Caco-2 (cell line): ENCODE measurements around the gene IGFBP6. TPM values are rescaled to one million over a fixed set of nuclear protein-coding genes. Genes with fewer than 3 reads are reported as not detected.

Experiments used
- BruUV-seq: library from RNA; stranded (reverse); fragments of 400-500 nt; replicated peaks from 2 replicates; lab custom pipeline; 2021; lab: Mats Ljungman, UMichigan
- CTCF ChIA-PET: fragments of 300-600 bp; sonication (Branson Sonifier 250); formaldehyde crosslinking; loops from one replicate; lab custom pipeline; 2022; ENCODE audit warnings: antibody characterized with exemption; lab: Charles Lee
- POLR2A ChIA-PET: fragments of 300-600 bp; sonication (Branson Sonifier 250); formaldehyde crosslinking; loops from one replicate; lab custom pipeline; 2022; ENCODE audit warnings: antibody characterized with exemption; lab: Charles Lee
- DNase-seq, 2 experiments: peaks; one replicate each; pipeline versions ENCODE4 v3.0.0 to v3.0.0-alpha.2; 2020 to 2022
- H3K27me3 ChIP-seq: replicated peaks from 2 replicates; pipeline ENCODE4 v1.6.0; 2011; ENCODE audit warnings: low read length; ENCODE audit not compliant: control insufficient read depth, insufficient read depth
- H3K36me3 ChIP-seq: 2 replicates; pipeline ENCODE4 v1.5.1; 2011; ENCODE audit warnings: low read length; ENCODE audit not compliant: control insufficient read depth, insufficient read depth
- H3K4me1 ChIP-seq: fragments of 250-450 bp; sonication (Bioruptor Pico); 2 replicates; pipeline ENCODE4 v1.5.1; 2020; ENCODE audit warnings: mild to moderate bottlenecking
- H3K4me3 ChIP-seq: 2 replicates; pipeline ENCODE4 v1.5.1; 2011; ENCODE audit warnings: low read depth, mild to moderate bottlenecking, control low read depth, low read length
- H3K9me3 ChIP-seq: fragments of 250-450 bp; sonication (Bioruptor Pico); 2 replicates; pipeline ENCODE4 v1.5.1; 2020; ENCODE audit warnings: mild to moderate bottlenecking, moderate library complexity
- H3K27ac Mint-ChIP-seq: one replicate; pipeline ENCODE4 v1.8.0; 2022; ENCODE audit warnings: mixed read lengths; ENCODE audit not compliant: unreplicated experiment
- H3K27me3 Mint-ChIP-seq: one replicate; pipeline ENCODE4 v1.8.0; 2022; ENCODE audit warnings: mixed read lengths; ENCODE audit not compliant: insufficient read depth, unreplicated experiment
- H3K36me3 Mint-ChIP-seq: one replicate; pipeline ENCODE4 v1.8.0; 2022; ENCODE audit warnings: mild to moderate bottlenecking, mixed read lengths; ENCODE audit not compliant: insufficient read depth, unreplicated experiment
- H3K4me1 Mint-ChIP-seq: one replicate; pipeline ENCODE4 v1.8.0; 2022; ENCODE audit warnings: low read depth, mixed read lengths; ENCODE audit not compliant: unreplicated experiment
- H3K4me3 Mint-ChIP-seq: one replicate; pipeline ENCODE4 v1.8.0; 2022; ENCODE audit warnings: mild to moderate bottlenecking, moderate library complexity, mixed read lengths; ENCODE audit not compliant: unreplicated experiment
- H3K9me3 Mint-ChIP-seq: one replicate; pipeline ENCODE4 v1.8.0; 2022; ENCODE audit warnings: mixed read lengths; ENCODE audit not compliant: unreplicated experiment
- CTCF ChIP-seq, 2 experiments: fragments of 200-600 bp in 1 of 2; IDR thresholded peaks; 1 replicate in 1 of 2; 2 replicates in 1 of 2; pipeline versions ENCODE4 v1.5.1 to v1.8.0; 2011 to 2022; ENCODE audit warnings: antibody characterized with exemption in 1 of 2, control low read depth in 1 of 2, inconsistent platforms in 1 of 2, low read depth in 1 of 2, low read length in 1 of 2, mild to moderate bottlenecking in 1 of 2, moderate library complexity in 1 of 2; ENCODE audit not compliant: insufficient read depth in 1 of 2, severe bottlenecking in 1 of 2, unreplicated experiment in 1 of 2
- intact Hi-C: fragments of 100-400 bp; cut with micrococcal nuclease; formaldehyde crosslinking; loops from one replicate; pipeline ENCODE4 v1.10.0; 2022; ENCODE audit not compliant: unreplicated experiment
- total RNA-seq: library from RNA; stranded (reverse); gene quantifications from 2 replicates; pipeline ENCODE4 v1.2.3, GENCODE V29; 2022

Gene IGFBP6
- total RNA-seq, 1 experiment from 2014 or later = 34.7 TPM

- no TSS peak for BruUV-seq
- Mint-ChIP-seq H3K27ac (peak overlapping the region; percentile 2), H3K9me3 (peaks cover 9% of the 10 kb centered on the region), H3K27me3 (no peaks in the 10 kb centered on the region), H3K4me3 (no peak overlapping the region), H3K4me1 (no peaks in the 10 kb centered on the region), H3K36me3 (no peaks in the 10 kb centered on the region)
- peak; percentile 68 to 70 for DNase-seq
- no peak for TF ChIP-seq CTCF (IDR thresholded peaks at IDR 0.05; ENCODE audit: insufficient read depth in 1 of 2, low read depth in 1 of 2, low read length in 1 of 2, severe bottlenecking in 1 of 2, unreplicated experiment in 1 of 2)
- H3K4me1 ChIP-seq = peaks cover 22% of the 10 kb centered on the region
- H3K4me3 ChIP-seq = no peak overlapping the region
- H3K36me3 ChIP-seq = no peaks in the 10 kb centered on the region
- POLR2A ChIA-PET = interaction anchor here (0.6 to 1.0 kb wide), 3 partner anchors 37 to 275 kb away, joined by 3 to 11 read pairs (median 5); partner anchors contain the start of genes CSAD and ZNF740
- CTCF ChIA-PET = interaction anchor here (0.5 to 1.0 kb wide), 9 partner anchors 16 to 426 kb away, joined by 3 to 5 read pairs (median 4); no protein-coding TSS in a partner anchor
- H3K9me3 ChIP-seq = peaks cover 17% of the 10 kb centered on the region
- no peaks in the 10 kb centered on the region for H3K27me3 ChIP-seq
- intact Hi-C loops = no loop called here
Observed at GRCh38 chr12:53143355-53143754, 45.9 kb downstream of the IGFBP6 start.

GRCh38 chr12:53145383-53146260 is 48.2 kb downstream of the IGFBP6 start:
- TF ChIP-seq CTCF (IDR thresholded peaks at IDR 0.05; ENCODE audit: insufficient read depth in 1 of 2, low read depth in 1 of 2, low read length in 1 of 2, severe bottlenecking in 1 of 2, unreplicated experiment in 1 of 2) = no peak
- no peak for DNase-seq
- no TSS peak for BruUV-seq
- Histone ChIP-seq H3K36me3 (no peaks in the 10 kb centered on the region), H3K4me1 (peaks cover 22% of the 10 kb centered on the region), H3K27me3 (no peaks in the 10 kb centered on the region), H3K9me3 (no peaks in the 10 kb centered on the region), H3K4me3 (no peak overlapping the region)
- intact Hi-C loops = no loop called here
- ChIA-PET POLR2A (no interaction called here), CTCF (interaction anchor here (0.6 kb wide), 1 partner anchor 272 kb away, joined by 5 read pairs; no protein-coding TSS in a partner anchor)
- no peak overlapping the region for H3K27ac Mint-ChIP-seq
- H3K27me3 Mint-ChIP-seq = no peaks in the 10 kb centered on the region
- no peaks in the 10 kb centered on the region for H3K4me1 Mint-ChIP-seq
- H3K4me3 Mint-ChIP-seq = no peak overlapping the region
- no peaks in the 10 kb centered on the region for H3K36me3 Mint-ChIP-seq
- no peaks in the 10 kb centered on the region for H3K9me3 Mint-ChIP-seq

GRCh38 chr12:53147181-53147580 is 49.7 kb downstream of the IGFBP6 start:
- no peaks in the 10 kb centered on the region for H3K27me3 Mint-ChIP-seq
- intact Hi-C loops = no loop called here
- no peak overlapping the region for H3K4me3 Mint-ChIP-seq
- no TSS peak for BruUV-seq
- no peaks in the 10 kb centered on the region for H3K9me3 Mint-ChIP-seq
- Histone ChIP-seq H3K36me3 (no peaks in the 10 kb centered on the region), H3K4me1 (peaks cover 19% of the 10 kb centered on the region), H3K27me3 (no peaks in the 10 kb centered on the region), H3K9me3 (no peaks in the 10 kb centered on the region), H3K4me3 (no peak overlapping the region)
- DNase-seq = no peak
- no peaks in the 10 kb centered on the region for H3K4me1 Mint-ChIP-seq
- CTCF ChIA-PET = no interaction called here
- no peak for TF ChIP-seq CTCF (IDR thresholded peaks at IDR 0.05; ENCODE audit: insufficient read depth in 1 of 2, low read depth in 1 of 2, low read length in 1 of 2, severe bottlenecking in 1 of 2, unreplicated experiment in 1 of 2)
- H3K27ac Mint-ChIP-seq = no peak overlapping the region
- POLR2A ChIA-PET = no interaction called here
- H3K36me3 Mint-ChIP-seq = no peaks in the 10 kb centered on the region
